Smooth muscle cell of trachea (primary cell): Measurements from ENCODE around the gene CCDC170. TPM values are rescaled to one million over a fixed set of nuclear protein-coding genes. Genes with fewer than 3 reads are reported as not detected.

Experiments
- total RNA-seq: library from RNA; depleted of rRNA; stranded (reverse); fragments of >200 nt; gene quantifications from 2 replicates; pipeline ENCODE4 v1.2.1, GENCODE V29; 2014

The CCDC170 gene
- 0.44 and 0.50 TPM in 2 replicates for total RNA-seq

GRCh38 chr6:151493804-151494234, at the start of gene CCDC170:
TSS of gene CCDC170 (plus strand) at chr6:151494017. CDS start at chr6:151494129, 112 bp downstream.

GRCh38 chr6:151451950-151452749, 41.7 kb upstream of the CCDC170 start, which contains the start of gene RMND1:
TSS of gene RMND1 (minus strand) at chr6:151452126. CDS start at chr6:151445811, 6,315 bp downstream.

Other genes starting within 250 kb of the CCDC170 start
- 8.9 and 14.7 TPM in 2 replicates for gene ZBTB2, start 102.5 kb upstream of the CCDC170 start, total RNA-seq
- gene RMND1, start 41.9 kb upstream of the CCDC170 start, total RNA-seq = 48.6 and 48.9 TPM in 2 replicates